Prostate gland (tissue), 2 donors: Measurements from ENCODE around the gene NKD2. TPM values are rescaled to one million over a fixed set of nuclear protein-coding genes. Genes with fewer than 3 reads are reported as not detected.

Experiments
- DNase-seq: peaks from one replicate; pipeline ENCODE4 v3.0.0-alpha.2; 2019; ENCODE audit warnings: low spot score
- H3K27ac ChIP-seq, 2 donors: fragments of 200-600 bp; sonication (generic); 2 replicates each; pipeline ENCODE4 v1.5.1; 2017 to 2019
- H3K27me3 ChIP-seq: fragments of 200-600 bp; sonication (generic); replicated peaks from 2 replicates; pipeline ENCODE4 v1.5.1; 2019; ENCODE audit not compliant: insufficient read depth
- H3K36me3 ChIP-seq, 2 donors: fragments of 200-600 bp; sonication (generic); 1 replicate in 1 of 2; 2 replicates in 1 of 2; pipeline versions ENCODE4 v1.5.1 to v1.8.1; 2017 to 2019
- H3K4me1 ChIP-seq: fragments of 200-600 bp; sonication (generic); replicated peaks from 2 replicates; pipeline ENCODE4 v1.5.1; 2019
- H3K4me3 ChIP-seq, 2 donors: fragments of 200-600 bp; sonication (generic); 2 replicates each; pipeline ENCODE4 v1.5.1; 2017 to 2019
- H3K9me3 ChIP-seq: fragments of 200-600 bp; sonication (generic); 2 replicates; pipeline ENCODE4 v1.5.1; 2017
- CTCF ChIP-seq, 4 experiments: fragments of 200-600 bp in 2 of 4; fragments of 450-650 bp in 2 of 4; sonication (generic) in 2 of 4; IDR thresholded peaks; 1 replicate in 3 of 4; 2 replicates in 1 of 4; pipeline ENCODE4 v1.5.1; 2016 to 2019; ENCODE audit warnings: antibody characterized with exemption in 4 of 4, mild to moderate bottlenecking in 2 of 4, moderate library complexity in 2 of 4
- POLR2A ChIP-seq: fragments of 450-650 bp; IDR thresholded peaks from one replicate; pipeline ENCODE4 v1.6.1; 2016; ENCODE audit warnings: antibody characterized with exemption, mild to moderate bottlenecking
- POLR2AphosphoS5 ChIP-seq: sonication (generic); formaldehyde crosslinking; IDR thresholded peaks from one replicate; pipeline ENCODE4 v1.6.1; 2017; ENCODE audit warnings: antibody characterized with exemption
- WGBS: methylation state at CpG from one replicate; pipeline ENCODE4 v1.1.5; 2018; 5-methylcytosine and 5-hydroxymethylcytosine counted together
- intact Hi-C: fragments of 100-400 bp; cut with DNase I; formaldehyde crosslinking; loops from one replicate; pipeline ENCODE4 v1.14.2; 2022
- total RNA-seq, 2 donors: library from RNA; depleted of rRNA; stranded (reverse); fragments of >200 nt; gene quantifications; one replicate each; pipeline ENCODE4 v1.1.0, GENCODE V29; 2016

The NKD2 gene
- total RNA-seq, 2 donors from 2014 or later = 2.9 to 22.1 TPM

DNA sequence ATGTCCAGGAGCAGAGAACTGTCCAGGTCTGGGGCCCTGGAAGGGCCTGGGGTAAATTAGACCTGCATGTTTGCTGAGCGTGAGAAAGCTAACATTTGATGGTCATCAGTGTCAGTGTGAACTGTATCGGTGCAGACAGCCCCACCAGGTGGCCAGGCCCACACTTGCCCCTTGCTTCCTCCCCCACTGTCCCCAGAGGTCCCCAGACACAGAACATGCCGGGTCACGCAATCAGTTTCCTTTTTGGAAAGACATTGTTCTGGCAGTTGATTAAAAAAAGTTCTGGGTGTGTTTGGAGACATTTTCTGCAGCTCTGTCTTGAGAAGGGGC lies 1.5 kb downstream of the NKD2 start:
- no peak for DNase-seq
- Histone ChIP-seq H3K36me3 (no peaks in the 10 kb centered on the region), H3K9me3 (no peaks in the 10 kb centered on the region), H3K27ac (no peak overlapping the region), H3K27me3 (no peaks in the 10 kb centered on the region), H3K4me3 (no peak overlapping the region), H3K4me1 (peaks cover 9% of the 10 kb centered on the region)
- no peak for TF ChIP-seq CTCF (IDR thresholded peaks at IDR 0.05)
- TF ChIP-seq POLR2A = no peak
- TF ChIP-seq POLR2AphosphoS5 = no peak
- 49% methylated on average over 4 of the region's 4 CpGs for WGBS
- intact Hi-C loops = no loop called here

DNA sequence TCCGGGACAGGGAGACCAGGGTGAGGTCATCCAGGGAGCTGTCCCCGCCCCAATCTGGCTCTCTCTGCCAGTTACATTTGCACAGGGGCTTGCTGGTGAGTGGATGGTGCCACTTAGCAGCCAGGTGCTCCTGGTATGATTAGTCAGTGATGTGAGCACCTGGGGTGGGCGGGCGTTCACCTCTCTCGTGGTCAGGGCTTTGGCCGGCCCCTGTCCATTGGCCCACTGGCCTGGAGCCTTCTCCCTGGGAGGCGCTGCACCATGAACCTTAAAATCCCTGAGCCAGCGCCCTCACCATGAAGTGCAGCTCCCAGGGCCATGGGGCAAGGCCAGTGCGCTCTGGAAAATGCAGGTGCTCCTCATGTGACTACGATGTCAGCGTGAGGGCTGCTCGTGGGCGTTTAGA lies 2.0 kb downstream of the NKD2 start:
- H3K4me1 ChIP-seq = peaks cover 10% of the 10 kb centered on the region
- 62% methylated on average over 9 of the region's 13 CpGs for WGBS
- DNase-seq = no peak
- H3K27me3 ChIP-seq = no peaks in the 10 kb centered on the region
- no peaks in the 10 kb centered on the region for H3K9me3 ChIP-seq
- no peak overlapping the region for H3K4me3 ChIP-seq
- intact Hi-C loops = no loop called here
- TF ChIP-seq POLR2AphosphoS5 = no peak
- TF ChIP-seq CTCF (IDR thresholded peaks at IDR 0.05) = no peak
- no peaks in the 10 kb centered on the region for H3K36me3 ChIP-seq
- no peak overlapping the region for H3K27ac ChIP-seq

DNA sequence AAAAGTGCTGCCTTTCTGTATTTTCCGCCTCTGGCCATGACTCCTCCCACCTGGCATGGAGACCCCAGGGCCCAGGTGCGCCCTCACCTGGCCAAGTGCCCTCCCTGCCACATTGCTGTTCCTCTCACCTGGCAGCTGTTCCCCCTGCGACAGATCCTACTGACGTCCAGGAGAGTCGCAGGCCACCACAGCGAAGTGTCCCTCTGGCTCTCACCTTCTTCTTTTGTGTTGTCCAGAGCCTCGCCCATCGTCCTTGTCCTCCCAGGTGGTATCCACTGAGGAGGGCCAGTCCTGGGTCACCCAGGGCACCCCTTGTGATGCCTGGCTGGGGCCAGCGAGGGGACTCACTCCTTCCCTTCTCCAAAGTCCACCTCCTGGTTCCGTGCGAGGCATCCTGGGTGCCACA lies 2.6 kb downstream of the NKD2 start:
- no peak overlapping the region for H3K27ac ChIP-seq
- no peaks in the 10 kb centered on the region for H3K36me3 ChIP-seq
- TF ChIP-seq POLR2A (no peak), POLR2AphosphoS5 (no peak), CTCF (IDR thresholded peaks at IDR 0.05) (peak in 2 of 4 experiments; percentile 23 to 37)
- H3K4me1 ChIP-seq = peaks cover 13% of the 10 kb centered on the region
- DNase-seq = no peak
- H3K9me3 ChIP-seq = no peaks in the 10 kb centered on the region
- no peaks in the 10 kb centered on the region for H3K27me3 ChIP-seq
- 67% methylated on average over 11 of the region's 11 CpGs for WGBS
- intact Hi-C loops = no loop called here
- H3K4me3 ChIP-seq = no peak overlapping the region

DNA sequence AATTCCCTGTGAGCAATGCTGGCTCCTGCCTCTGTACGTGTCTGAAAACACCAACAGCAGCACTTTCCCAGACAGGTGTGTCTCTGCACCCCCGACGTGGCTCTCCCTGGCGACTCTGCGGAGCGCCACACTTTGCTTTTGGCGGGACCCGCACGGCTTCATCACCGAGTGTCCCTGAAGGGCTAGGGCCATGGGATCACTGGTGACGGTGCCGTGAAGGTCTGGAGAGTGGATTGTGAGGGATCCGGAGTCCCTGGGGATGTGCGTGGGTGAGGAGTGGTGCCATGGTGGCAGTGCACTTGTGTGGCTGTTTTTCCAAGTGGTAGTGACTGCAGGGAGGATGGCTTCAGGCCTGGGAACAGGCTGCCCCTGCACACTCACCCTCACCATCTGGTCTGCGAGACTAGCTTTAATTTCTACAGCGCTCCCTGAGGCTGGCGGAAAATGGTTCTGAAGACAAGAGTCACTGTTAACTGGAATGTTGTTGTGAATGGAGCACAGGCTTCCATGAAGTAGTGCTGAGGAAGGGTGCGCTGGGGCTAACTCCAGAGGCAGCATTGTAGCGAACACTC lies 3.2 kb downstream of the NKD2 start:
- Histone ChIP-seq H3K9me3 (no peaks in the 10 kb centered on the region), H3K27me3 (no peaks in the 10 kb centered on the region), H3K4me3 (no peak overlapping the region), H3K36me3 (no peaks in the 10 kb centered on the region), H3K27ac (no peak overlapping the region), H3K4me1 (peaks cover 13% of the 10 kb centered on the region)
- intact Hi-C loops = no loop called here
- TF ChIP-seq POLR2AphosphoS5 (no peak), POLR2A (no peak), CTCF (IDR thresholded peaks at IDR 0.05) (no peak)
- DNase-seq = no peak
- 90% methylated on average over 19 of the region's 19 CpGs for WGBS

DNA sequence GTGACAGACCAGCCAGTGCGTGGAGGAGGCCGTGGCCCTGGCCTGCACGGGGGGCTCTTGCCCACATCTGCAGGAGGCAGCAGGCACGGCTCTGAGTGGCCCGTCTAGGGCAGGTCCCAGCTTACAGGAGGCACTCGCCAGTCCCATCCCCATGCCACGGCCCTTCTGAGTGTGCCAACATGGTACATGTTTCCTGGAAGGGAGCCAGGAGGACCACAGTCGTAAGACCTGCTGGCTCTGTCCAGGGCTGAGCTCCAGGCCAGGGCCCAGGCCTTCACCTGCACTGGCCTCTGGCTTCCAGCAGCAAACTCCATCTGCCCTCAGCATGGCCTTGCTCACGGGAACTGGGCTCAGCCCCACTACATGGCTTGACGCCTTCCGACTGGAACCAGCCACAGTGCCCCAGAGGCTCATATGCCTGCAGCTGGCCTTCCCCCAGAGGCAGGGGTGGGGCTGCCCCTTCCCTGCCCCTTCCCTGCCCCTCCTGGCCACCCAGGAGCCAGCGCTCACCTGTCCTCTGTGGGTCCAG lies 3.8 kb downstream of the NKD2 start:
- H3K27ac ChIP-seq = no peak overlapping the region
- no peaks in the 10 kb centered on the region for H3K27me3 ChIP-seq
- H3K9me3 ChIP-seq = no peaks in the 10 kb centered on the region
- H3K36me3 ChIP-seq = no peaks in the 10 kb centered on the region
- H3K4me3 ChIP-seq = no peak overlapping the region
- peaks cover 13% of the 10 kb centered on the region for H3K4me1 ChIP-seq
- 84% methylated on average over 12 of the region's 12 CpGs for WGBS
- TF ChIP-seq POLR2AphosphoS5 = no peak
- no peak for DNase-seq
- intact Hi-C loops = no loop called here
